DMS153 (cell line): Measurements from ENCODE around the gene LRRC4C.
A peak's percentile ranks its signal among the peaks of the same experiment; 100 is the strongest.

ENCODE experiments used
- DNase-seq: peaks from one replicate; lab custom pipeline; 2025; lab: John Stamatoyannopoulos, UW

The LRRC4C gene

GRCh38 chr11:40370821-40371616, 1088.4 kb downstream of the LRRC4C start:
- no peak for DNase-seq

- DNase-seq, result no peak
These were observed 1099.2 kb downstream of the LRRC4C start for GRCh38 chr11:40360206-40360798.

- DNase-seq, result no peak
These were observed 1105.3 kb downstream of the LRRC4C start for GRCh38 chr11:40354121-40354520.

- no peak for DNase-seq
These were observed 1118.5 kb downstream of the LRRC4C start for GRCh38 chr11:40340911-40341310.

GRCh38 chr11:40338739-40339138, 1120.7 kb downstream of the LRRC4C start:
- DNase-seq, result peak; percentile 4

GRCh38 chr11:40338062-40338461, 1121.4 kb downstream of the LRRC4C start:
- no peak for DNase-seq

GRCh38 chr11:40337118-40337517, 1122.3 kb downstream of the LRRC4C start:
- no peak for DNase-seq

GRCh38 chr11:40328890-40329614, 1130.4 kb downstream of the LRRC4C start:
- DNase-seq, result peak; percentile 69

GRCh38 chr11:40323241-40323640, 1136.2 kb downstream of the LRRC4C start:
- no peak for DNase-seq

- DNase-seq, result no peak
These were observed 1137.9 kb downstream of the LRRC4C start for GRCh38 chr11:40321537-40321936.

- no peak for DNase-seq
These were observed 1143.3 kb downstream of the LRRC4C start for GRCh38 chr11:40316171-40316570.

- no peak for DNase-seq
These were observed 1144.3 kb downstream of the LRRC4C start for GRCh38 chr11:40315122-40315521.

GRCh38 chr11:40314327-40314726, 1145.1 kb downstream of the LRRC4C start:
- no peak for DNase-seq

GRCh38 chr11:40306938-40307548, 1152.4 kb downstream of the LRRC4C start:
- no peak for DNase-seq

GRCh38 chr11:40302669-40303068, 1156.8 kb downstream of the LRRC4C start:
- no peak for DNase-seq

GRCh38 chr11:40295466-40295865, 1164.0 kb downstream of the LRRC4C start:
- DNase-seq, result no peak

GRCh38 chr11:40294741-40295140, 1164.7 kb downstream of the LRRC4C start:
- no peak for DNase-seq

- no peak for DNase-seq
These were observed 1165.1 kb downstream of the LRRC4C start for GRCh38 chr11:40294349-40294735.

GRCh38 chr11:40293655-40294348, 1165.7 kb downstream of the LRRC4C start:
- DNase-seq, result peak; percentile 73

- DNase-seq, result no peak
These were observed 1166.5 kb downstream of the LRRC4C start for GRCh38 chr11:40292721-40293508.

GRCh38 chr11:40291741-40292140, 1167.7 kb downstream of the LRRC4C start:
- no peak for DNase-seq
